C4-2B (cell line): ENCODE data around the gene ATRX.
"Not testable (repeated sequence)": the region's sequence is repeated elsewhere in the genome, so short reads cannot be mapped to it uniquely, and the experiment has no call there.

ENCODE experiments used
- H3K27ac ChIP-seq: fragments of 450-650 bp; 2 replicates; pipeline ENCODE4 v1.5.1; 2017
- CTCF ChIP-seq: fragments of 450-650 bp; conservative IDR thresholded peaks from 2 replicates; pipeline ENCODE4 v1.5.1; 2017; ENCODE audit warnings: mild to moderate bottlenecking
- ZFX ChIP-seq: fragments of 450-650 bp; IDR thresholded peaks from 2 replicates; pipeline ENCODE4 v1.6.1; 2017

ATRX gene

GRCh38 chrX:77505227-77505626 is 280.8 kb downstream of the ATRX start:
- H3K27ac ChIP-seq: no peak overlapping the region
- TF ChIP-seq CTCF (no peak), ZFX (no peak)

GRCh38 chrX:77502951-77503525 is 283.0 kb downstream of the ATRX start:
- H3K27ac ChIP-seq: no peak overlapping the region
- no peak for TF ChIP-seq CTCF
- TF ChIP-seq ZFX: no peak

GRCh38 chrX:77500164-77500563 is 285.9 kb downstream of the ATRX start:
- not testable (repeated sequence) for H3K27ac ChIP-seq

GRCh38 chrX:77493677-77494553 is 292.1 kb downstream of the ATRX start:
- no peak overlapping the region for H3K27ac ChIP-seq

GRCh38 chrX:77484045-77484444 is 302.0 kb downstream of the ATRX start:
- TF ChIP-seq CTCF (no peak), ZFX (no peak)
- no peak overlapping the region for H3K27ac ChIP-seq

More at GRCh38 chrX:77493677-77494553, 292.1 kb downstream of the ATRX start:
- no peak for TF ChIP-seq CTCF
- TF ChIP-seq ZFX: no peak

- H3K27ac ChIP-seq: no peak overlapping the region
- TF ChIP-seq CTCF: no peak
Observed at GRCh38 chrX:77455437-77455836, 330.6 kb downstream of the ATRX start.
